Stimulated activated CD4-positive, alpha-beta T cell treated with anti-CD3 and anti-CD28 coated beads, Interleukin-2, amount 100 ng/mL, for 48 hours (primary cell): ENCODE measurements around the gene GRN.
A peak's percentile ranks its signal among the peaks of the same experiment; 100 is the strongest.
"Not testable (repeated sequence)": the region's sequence is repeated elsewhere in the genome, so short reads cannot be mapped to it uniquely, and the experiment has no call there.

Experiments
- DNase-seq, 2 donors: peaks; one replicate each; pipeline ENCODE4 v3.0.0-alpha.2; 2020

Gene GRN

GRCh38 chr17:44347206-44348055 is 2.3 kb downstream of the GRN start:
- DNase-seq = not testable (repeated sequence)

- DNase-seq = no peak
Measured at GRCh38 chr17:44348234-44348987, 3.3 kb downstream of the GRN start.

GRCh38 chr17:44348988-44349364 is 3.9 kb downstream of the GRN start:
- no peak for DNase-seq

- DNase-seq = no peak
Measured at GRCh38 chr17:44349553-44350070, 4.5 kb downstream of the GRN start.

- peak; percentile 70 to 75 for DNase-seq
Measured at GRCh38 chr17:44350733-44351226, 5.7 kb downstream of the GRN start.

GRCh38 chr17:44351464-44351863 is 6.4 kb downstream of the GRN start:
- DNase-seq = no peak

- no peak for DNase-seq
Measured at GRCh38 chr17:44351961-44352827, 7.1 kb downstream of the GRN start.

GRCh38 chr17:44352828-44353671 is 7.9 kb downstream of the GRN start:
- no peak for DNase-seq

GRCh38 chr17:44353672-44354331 is 8.7 kb downstream of the GRN start:
- no peak for DNase-seq

GRCh38 chr17:44354582-44355561 is 9.8 kb downstream of the GRN start:
- DNase-seq = peak; percentile 39 to 58

GRCh38 chr17:44355642-44356099 is 10.6 kb downstream of the GRN start:
- DNase-seq = no peak

GRCh38 chr17:44356241-44356640 is 11.1 kb downstream of the GRN start:
- DNase-seq = no peak

- DNase-seq = no peak
Measured at GRCh38 chr17:44358066-44358465, 13.0 kb downstream of the GRN start.

GRCh38 chr17:44359006-44359405 is 13.9 kb downstream of the GRN start:
- no peak for DNase-seq

GRCh38 chr17:44359458-44360143 is 14.5 kb downstream of the GRN start:
- DNase-seq = no peak

GRCh38 chr17:44360144-44360533 is 15.0 kb downstream of the GRN start:
- DNase-seq = no peak

- DNase-seq = no peak
Measured at GRCh38 chr17:44360826-44361225, 15.7 kb downstream of the GRN start.

GRCh38 chr17:44361292-44362260 is 16.5 kb downstream of the GRN start:
- DNase-seq = no peak
